ENCODE measurements around the gene TLE3.

TLE3 gene

GRCh38 chr15:70133296-70133695 lies 35.6 kb upstream of the TLE3 start:
- no peaks in the 10 kb centered on the region for H3K36me3 Mint-ChIP-seq
- H3K4me3 Mint-ChIP-seq: no peak overlapping the region
- H3K27me3 Mint-ChIP-seq: no peaks in the 10 kb centered on the region
- H3K9me3 Mint-ChIP-seq (ENCODE audit: low read depth): no peaks in the 10 kb centered on the region
- no peaks in the 10 kb centered on the region for H3K4me1 Mint-ChIP-seq (ENCODE audit: low read depth)
- no peak overlapping the region for H3K27ac Mint-ChIP-seq

- Mint-ChIP-seq H3K36me3 (no peaks in the 10 kb centered on the region), H3K9me3 (ENCODE audit: low read depth) (no peaks in the 10 kb centered on the region), H3K27me3 (peaks cover 2% of the 10 kb centered on the region), H3K27ac (no peak overlapping the region), H3K4me1 (ENCODE audit: low read depth) (no peaks in the 10 kb centered on the region), H3K4me3 (no peak overlapping the region)
Observed at GRCh38 chr15:70132571-70132970, 34.9 kb upstream of the TLE3 start.

GRCh38 chr15:70132139-70132538 lies 34.4 kb upstream of the TLE3 start:
- Mint-ChIP-seq H3K4me3 (no peak overlapping the region), H3K36me3 (no peaks in the 10 kb centered on the region), H3K9me3 (ENCODE audit: low read depth) (no peaks in the 10 kb centered on the region), H3K27ac (no peak overlapping the region), H3K27me3 (peaks cover 2% of the 10 kb centered on the region), H3K4me1 (ENCODE audit: low read depth) (no peaks in the 10 kb centered on the region)

DNA sequence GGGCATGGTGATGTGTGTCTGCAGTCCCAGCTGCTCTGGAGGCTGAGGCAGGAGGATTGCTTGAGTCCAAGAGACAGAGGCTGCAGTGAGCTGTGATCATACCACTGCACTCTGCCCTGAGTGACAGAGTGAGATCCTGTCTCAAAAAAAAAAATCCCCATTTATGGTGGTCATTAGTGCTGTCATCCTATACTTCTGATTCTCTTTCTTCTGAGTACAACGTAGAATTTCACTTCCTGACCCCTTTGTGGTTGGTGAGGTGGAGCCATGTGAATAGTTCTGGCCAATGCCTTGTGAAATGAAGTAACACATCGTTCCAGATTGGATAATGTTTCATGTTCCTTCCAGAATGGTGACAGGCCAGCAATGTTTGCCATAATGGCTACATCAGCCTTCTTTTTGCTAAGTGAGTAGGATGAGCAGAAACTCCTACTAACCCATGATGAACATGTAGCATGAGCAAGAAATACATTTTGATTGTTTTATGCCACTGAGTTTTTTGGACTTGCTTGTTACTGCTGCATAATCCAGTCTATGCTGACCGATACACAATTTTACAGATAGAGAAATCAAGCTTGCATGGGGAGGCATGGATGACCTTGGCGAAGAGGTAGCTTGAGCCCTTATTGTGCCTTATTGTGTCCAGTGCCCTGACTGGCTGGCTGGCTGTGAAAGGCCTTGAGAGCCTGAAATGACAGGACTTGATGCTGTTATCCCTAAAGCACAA lies 30.9 kb upstream of the TLE3 start:
- Mint-ChIP-seq H3K27me3 (peaks cover 6% of the 10 kb centered on the region), H3K36me3 (no peaks in the 10 kb centered on the region), H3K27ac (no peak overlapping the region), H3K4me3 (no peak overlapping the region), H3K4me1 (ENCODE audit: low read depth) (no peaks in the 10 kb centered on the region), H3K9me3 (ENCODE audit: low read depth) (no peaks in the 10 kb centered on the region)

DNA sequence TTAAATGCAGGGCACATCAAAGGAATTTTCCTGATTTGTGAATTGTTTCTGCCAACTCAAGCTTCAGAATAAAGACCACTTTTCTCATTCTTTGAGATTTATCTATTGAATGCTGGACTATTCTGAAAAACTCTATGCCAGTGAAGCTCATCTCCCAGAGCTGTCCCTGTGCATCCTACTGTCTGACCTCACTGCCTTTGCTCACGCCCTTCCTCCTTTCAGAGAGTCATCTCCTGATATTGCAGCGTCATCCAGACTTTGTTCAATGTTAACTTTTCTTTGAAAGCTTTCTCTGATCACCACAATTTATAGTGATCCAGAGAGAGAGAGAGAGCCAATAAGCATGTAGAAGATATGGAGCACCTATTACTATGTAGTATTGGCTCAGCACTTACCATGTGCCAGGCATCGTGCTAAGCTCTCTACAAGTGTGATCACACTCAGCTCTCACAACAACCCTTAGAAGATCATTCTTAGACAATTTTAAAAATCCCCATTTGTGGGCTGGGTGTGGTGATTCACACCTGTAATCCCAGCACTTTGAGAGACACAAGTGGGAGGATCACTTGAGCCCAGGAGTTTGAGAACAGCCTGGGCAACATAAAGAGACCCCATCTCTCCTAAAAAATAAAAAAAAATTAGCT lies 30.2 kb upstream of the TLE3 start:
- no peaks in the 10 kb centered on the region for H3K36me3 Mint-ChIP-seq
- no peak overlapping the region for H3K27ac Mint-ChIP-seq
- H3K9me3 Mint-ChIP-seq (ENCODE audit: low read depth): no peaks in the 10 kb centered on the region
- no peaks in the 10 kb centered on the region for H3K4me1 Mint-ChIP-seq (ENCODE audit: low read depth)
- no peak overlapping the region for H3K4me3 Mint-ChIP-seq
- peaks cover 6% of the 10 kb centered on the region for H3K27me3 Mint-ChIP-seq

DNA sequence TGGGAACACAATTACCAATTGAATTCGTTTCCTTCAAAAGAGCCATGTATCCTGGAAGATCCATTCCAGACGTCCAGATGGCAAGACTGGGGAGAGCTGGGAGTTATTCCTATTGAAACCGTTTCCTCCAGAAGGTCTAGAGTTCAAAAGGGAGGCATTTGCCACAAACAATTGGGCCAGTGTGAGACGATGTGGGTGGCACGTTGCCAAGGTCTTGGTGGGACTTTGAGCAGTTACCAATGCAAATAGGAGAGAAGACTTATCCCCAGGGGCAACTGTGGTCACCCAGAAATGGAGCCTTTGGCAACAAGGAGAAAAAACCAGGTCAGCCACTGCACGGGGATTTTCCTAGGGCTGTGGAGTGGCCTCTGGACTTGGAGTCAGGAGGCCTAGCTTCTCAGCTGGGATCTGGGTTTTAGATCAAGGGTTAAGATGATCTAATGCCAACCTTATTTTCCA lies 29.6 kb upstream of the TLE3 start:
- H3K4me1 Mint-ChIP-seq (ENCODE audit: low read depth): no peaks in the 10 kb centered on the region
- H3K27ac Mint-ChIP-seq: no peak overlapping the region
- H3K36me3 Mint-ChIP-seq: no peaks in the 10 kb centered on the region
- no peak overlapping the region for H3K4me3 Mint-ChIP-seq
- peaks cover 6% of the 10 kb centered on the region for H3K27me3 Mint-ChIP-seq
- H3K9me3 Mint-ChIP-seq (ENCODE audit: low read depth): no peaks in the 10 kb centered on the region

GRCh38 chr15:70126362-70126761 lies 28.6 kb upstream of the TLE3 start:
- Mint-ChIP-seq H3K27me3 (peaks cover 6% of the 10 kb centered on the region), H3K4me3 (no peak overlapping the region), H3K27ac (no peak overlapping the region), H3K36me3 (no peaks in the 10 kb centered on the region), H3K4me1 (ENCODE audit: low read depth) (no peaks in the 10 kb centered on the region), H3K9me3 (ENCODE audit: low read depth) (no peaks in the 10 kb centered on the region)

DNA sequence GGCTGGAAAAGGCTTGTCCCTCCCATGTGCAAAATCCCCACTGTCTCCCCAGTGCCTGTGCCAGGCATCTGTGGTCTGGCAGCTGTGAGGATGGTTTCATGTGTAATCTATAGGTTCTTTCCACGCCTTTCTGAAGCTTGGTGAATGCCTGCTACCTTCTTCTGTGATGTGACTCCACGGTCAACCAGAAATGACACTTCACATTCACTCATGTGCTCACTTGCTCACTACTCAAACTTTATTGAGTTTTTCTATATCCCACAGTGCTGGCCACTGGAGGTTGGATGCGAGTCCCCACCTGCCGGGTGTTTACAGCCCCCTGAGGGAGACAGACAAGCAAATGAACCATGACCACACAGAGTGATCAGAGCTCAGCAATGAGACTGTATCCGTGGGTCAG lies 27.9 kb upstream of the TLE3 start:
- no peaks in the 10 kb centered on the region for H3K36me3 Mint-ChIP-seq
- no peak overlapping the region for H3K4me3 Mint-ChIP-seq
- H3K27ac Mint-ChIP-seq: no peak overlapping the region
- peaks cover 6% of the 10 kb centered on the region for H3K27me3 Mint-ChIP-seq
- no peaks in the 10 kb centered on the region for H3K9me3 Mint-ChIP-seq (ENCODE audit: low read depth)
- no peaks in the 10 kb centered on the region for H3K4me1 Mint-ChIP-seq (ENCODE audit: low read depth)

- Mint-ChIP-seq H3K27ac (no peak overlapping the region), H3K4me3 (no peak overlapping the region), H3K27me3 (peaks cover 3% of the 10 kb centered on the region), H3K9me3 (ENCODE audit: low read depth) (no peaks in the 10 kb centered on the region), H3K36me3 (no peaks in the 10 kb centered on the region), H3K4me1 (ENCODE audit: low read depth) (no peaks in the 10 kb centered on the region)
Observed at GRCh38 chr15:70121624-70122302, 24.0 kb upstream of the TLE3 start.

- H3K4me1 Mint-ChIP-seq (ENCODE audit: low read depth): no peaks in the 10 kb centered on the region
- no peaks in the 10 kb centered on the region for H3K9me3 Mint-ChIP-seq (ENCODE audit: low read depth)
- H3K36me3 Mint-ChIP-seq: no peaks in the 10 kb centered on the region
- peaks cover 3% of the 10 kb centered on the region for H3K27me3 Mint-ChIP-seq
- H3K27ac Mint-ChIP-seq: no peak overlapping the region
- H3K4me3 Mint-ChIP-seq: no peak overlapping the region
Observed at GRCh38 chr15:70120958-70121623, 23.4 kb upstream of the TLE3 start.

GRCh38 chr15:70119911-70120508 lies 22.3 kb upstream of the TLE3 start:
- H3K4me3 Mint-ChIP-seq: no peak overlapping the region
- no peak overlapping the region for H3K27ac Mint-ChIP-seq
- H3K36me3 Mint-ChIP-seq: no peaks in the 10 kb centered on the region
- H3K9me3 Mint-ChIP-seq (ENCODE audit: low read depth): no peaks in the 10 kb centered on the region
- H3K27me3 Mint-ChIP-seq: peaks cover 2% of the 10 kb centered on the region
- H3K4me1 Mint-ChIP-seq (ENCODE audit: low read depth): no peaks in the 10 kb centered on the region

DNA sequence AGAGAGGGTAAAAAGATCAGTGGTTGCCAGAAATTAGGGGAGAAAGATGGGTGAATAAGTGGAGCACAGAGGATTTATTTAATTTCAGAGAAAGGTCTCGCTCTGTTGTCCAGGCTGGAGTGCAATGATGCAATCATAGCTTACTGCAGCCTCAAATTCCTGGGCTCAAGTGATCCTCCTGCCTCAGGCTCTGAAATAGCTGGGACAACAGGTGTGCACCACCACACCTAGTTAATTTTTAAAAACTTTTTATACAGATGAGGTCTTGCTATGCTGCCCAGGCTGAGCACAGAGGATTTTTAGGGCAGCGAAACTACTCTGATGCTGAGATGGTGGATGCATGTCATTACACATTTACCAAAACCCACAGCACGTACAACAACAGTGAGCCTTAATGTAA lies 20.9 kb upstream of the TLE3 start:
- Mint-ChIP-seq H3K4me1 (ENCODE audit: low read depth) (no peaks in the 10 kb centered on the region), H3K36me3 (no peaks in the 10 kb centered on the region), H3K27ac (no peak overlapping the region), H3K27me3 (peaks cover 3% of the 10 kb centered on the region), H3K9me3 (ENCODE audit: low read depth) (no peaks in the 10 kb centered on the region), H3K4me3 (no peak overlapping the region)

DNA sequence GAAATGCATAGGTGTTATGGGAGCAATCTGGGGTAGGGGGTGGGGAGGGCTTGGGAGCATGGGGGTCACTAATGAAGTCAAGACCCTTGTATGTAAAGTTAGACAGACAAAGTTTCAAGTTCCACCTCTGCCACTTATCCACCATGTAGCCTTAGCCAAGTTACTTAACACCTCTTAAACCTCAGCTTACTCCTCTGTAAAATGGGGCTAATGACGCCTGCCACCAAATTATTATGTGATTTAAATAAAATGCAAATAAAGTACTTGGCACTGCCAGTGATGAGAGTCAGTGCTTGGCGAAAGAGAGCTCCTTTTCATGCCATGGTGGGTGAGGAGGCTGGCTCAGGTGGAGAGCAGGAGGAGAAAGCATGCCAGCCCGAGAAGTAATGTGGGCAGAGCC lies 18.6 kb upstream of the TLE3 start:
- Mint-ChIP-seq H3K27me3 (peaks cover 5% of the 10 kb centered on the region), H3K36me3 (no peaks in the 10 kb centered on the region), H3K9me3 (ENCODE audit: low read depth) (no peaks in the 10 kb centered on the region), H3K4me3 (no peak overlapping the region), H3K4me1 (ENCODE audit: low read depth) (peaks cover 1% of the 10 kb centered on the region), H3K27ac (no peak overlapping the region)

DNA sequence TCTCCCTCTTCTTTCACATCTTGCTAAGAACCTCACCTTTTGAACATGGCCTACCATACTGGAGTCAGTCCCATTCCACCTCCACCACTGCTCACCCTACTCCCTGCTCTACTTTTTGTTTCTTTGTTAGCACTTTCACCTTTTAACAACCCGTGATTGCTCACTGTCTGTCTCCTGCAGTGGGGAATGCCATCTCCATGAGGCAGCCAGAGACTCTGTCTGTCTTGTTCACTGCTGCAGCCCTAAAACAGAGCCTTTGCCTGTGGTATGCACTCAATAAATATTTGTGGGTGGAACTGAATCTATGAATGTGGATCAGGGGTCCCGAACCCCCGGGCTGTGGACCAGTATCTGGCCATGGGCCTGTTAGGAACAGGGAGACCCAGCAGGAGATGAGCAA lies 16.5 kb upstream of the TLE3 start:
- H3K27ac Mint-ChIP-seq: no peak overlapping the region
- peaks cover 1% of the 10 kb centered on the region for H3K4me1 Mint-ChIP-seq (ENCODE audit: low read depth)
- peaks cover 5% of the 10 kb centered on the region for H3K27me3 Mint-ChIP-seq
- no peaks in the 10 kb centered on the region for H3K9me3 Mint-ChIP-seq (ENCODE audit: low read depth)
- no peak overlapping the region for H3K4me3 Mint-ChIP-seq
- no peaks in the 10 kb centered on the region for H3K36me3 Mint-ChIP-seq

DNA sequence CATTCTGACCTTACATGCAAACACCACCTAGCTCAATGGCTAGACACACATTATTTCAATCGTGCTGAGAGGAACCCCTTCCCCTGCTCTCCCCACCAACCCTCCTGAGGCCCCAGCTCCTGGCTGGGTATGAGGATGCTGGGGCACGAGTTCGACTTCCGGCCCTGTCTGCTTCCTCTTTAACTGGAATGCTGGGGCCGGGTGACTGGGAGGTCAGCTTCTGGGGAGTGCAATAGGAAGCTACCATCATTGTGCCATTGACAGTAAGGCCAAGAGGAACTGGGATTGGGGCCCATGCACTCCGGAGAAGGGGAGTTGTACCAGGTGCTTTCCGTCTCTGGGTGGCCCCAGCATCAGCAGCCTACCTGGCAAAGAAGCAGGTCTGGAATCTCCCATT lies 15.6 kb upstream of the TLE3 start:
- Mint-ChIP-seq H3K4me3 (no peak overlapping the region), H3K9me3 (ENCODE audit: low read depth) (no peaks in the 10 kb centered on the region)

More for the DNA sequence above, 15.6 kb upstream of the TLE3 start:
- Mint-ChIP-seq H3K27me3 (peaks cover 5% of the 10 kb centered on the region), H3K4me1 (ENCODE audit: low read depth) (peaks cover 1% of the 10 kb centered on the region), H3K36me3 (no peaks in the 10 kb centered on the region), H3K27ac (no peak overlapping the region)
